Upper lobe of left lung (tissue), 6 donors: ENCODE data around the gene GRID1. TPM values are rescaled to one million over a fixed set of nuclear protein-coding genes. Genes with fewer than 3 reads are reported as not detected.

ENCODE experiments used
- ATAC-seq, 2 donors: fragments of 200-7000 bp; cut with Tn5 transposase; one replicate each; pipeline ENCODE4 v1.9.1; 2022; ENCODE audit warnings: mild to moderate bottlenecking in 2 of 2, moderate library complexity in 2 of 2; ENCODE audit not compliant: low FRiP score in 2 of 2
- DNase-seq, 2 donors: peaks; one replicate each; pipeline ENCODE4 v3.0.0-alpha.2; 2019 to 2020
- H3K27ac ChIP-seq, 4 donors: fragments of 200-600 bp; sonication (generic); one replicate each; pipeline ENCODE4 v1.5.1; 2016 to 2019
- H3K27me3 ChIP-seq, 4 donors: fragments of 200-600 bp; sonication (generic); one replicate each; pipeline ENCODE4 v1.5.1; 2017 to 2019
- H3K36me3 ChIP-seq, 4 donors: fragments of 200-600 bp; sonication (generic); one replicate each; pipeline ENCODE4 v1.5.1; 2016 to 2019
- H3K4me1 ChIP-seq, 4 donors: fragments of 200-600 bp; sonication (generic); one replicate each; pipeline ENCODE4 v1.5.1; 2018 to 2019
- H3K4me3 ChIP-seq, 4 donors: fragments of 200-600 bp; sonication (generic); one replicate each; pipeline ENCODE4 v1.5.1; 2017 to 2019; ENCODE audit warnings: mild to moderate bottlenecking in 2 of 4, moderate library complexity in 1 of 4
- H3K9me3 ChIP-seq, 4 donors: fragments of 200-600 bp; sonication (generic); one replicate each; pipeline ENCODE4 v1.5.1; 2018 to 2019
- EP300 ChIP-seq, 4 donors: sonication (generic); formaldehyde crosslinking; IDR thresholded peaks; one replicate each; pipeline ENCODE4 v1.5.1; 2017; ENCODE audit warnings: antibody characterized with exemption in 4 of 4, control low read depth in 2 of 4
- POLR2A ChIP-seq, 4 donors: fragments of 450-650 bp; IDR thresholded peaks; one replicate each; pipeline ENCODE4 v1.5.1; 2016 to 2017; ENCODE audit warnings: antibody characterized with exemption in 4 of 4, mild to moderate bottlenecking in 2 of 4
- POLR2AphosphoS5 ChIP-seq, 2 donors: sonication (generic); formaldehyde crosslinking; IDR thresholded peaks; one replicate each; pipeline ENCODE4 v1.5.1; 2017; ENCODE audit warnings: antibody characterized with exemption in 2 of 2
- WGBS, 2 donors: methylation state at CpG; one replicate each; pipeline ENCODE4 v1.1.5; 2017 to 2018; 5-methylcytosine and 5-hydroxymethylcytosine counted together
- total RNA-seq, 6 donors: library from RNA; depleted of rRNA in 4 of 6; stranded (reverse); fragments of >200 nt in 4 of 6; gene quantifications; one replicate each; pipeline versions ENCODE4 v1.1.0 to v1.2.1, GENCODE V29; 2016 to 2021
- TF ChIP-seq, protein P1 (sequence below), 6 experiments: fragments of 450-650 bp in 4 of 6; fragments of 200-600 bp in 2 of 6; sonication (generic) in 2 of 6; IDR thresholded peaks; one replicate each; pipeline ENCODE4 v1.5.1; 2016 to 2019; ENCODE audit warnings: antibody characterized with exemption in 6 of 6
- donor health status: DM: no; HTN: no; CAD: no; lungs with moderate emphysema.
- donor health status: DM: no; HTN: yes; CAD: no; lungs with severe emphysema.

Gene GRID1
- total RNA-seq, 6 donors from 2014 or later: 1.5 to 5.2 (median 3.2) TPM

DNA sequence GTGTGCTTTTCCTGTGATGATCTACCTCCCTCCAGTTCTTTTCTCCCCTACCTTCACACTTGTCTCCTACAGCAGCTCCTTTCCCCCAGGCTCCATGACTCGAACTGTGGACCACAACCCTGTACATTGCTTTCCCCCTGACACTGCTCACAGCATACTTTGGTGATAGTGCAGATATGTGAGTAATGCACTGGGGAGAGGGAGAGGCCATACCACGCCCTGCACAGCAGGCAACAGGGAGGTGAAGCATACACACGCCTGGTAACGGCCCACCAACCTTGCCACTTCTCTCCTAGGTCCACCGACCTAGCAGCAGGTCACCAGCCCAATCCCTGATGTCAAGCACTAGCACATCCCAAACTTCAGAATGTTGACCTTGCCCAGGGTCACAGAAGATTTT lies 238.2 kb downstream of the GRID1 start:
- Histone ChIP-seq H3K4me3 (no peak overlapping the region), H3K36me3 (no peaks in the 10 kb centered on the region), H3K9me3 (peaks cover 0 to 5% (median 0%) of the 10 kb centered on the region in 4 donors), H3K27me3 (no peaks in the 10 kb centered on the region), H3K4me1 (no peaks in the 10 kb centered on the region), H3K27ac (no peak overlapping the region)
- no peak for TF ChIP-seq POLR2AphosphoS5 (IDR thresholded peaks at IDR 0.05)
- TF ChIP-seq, protein P1, sequence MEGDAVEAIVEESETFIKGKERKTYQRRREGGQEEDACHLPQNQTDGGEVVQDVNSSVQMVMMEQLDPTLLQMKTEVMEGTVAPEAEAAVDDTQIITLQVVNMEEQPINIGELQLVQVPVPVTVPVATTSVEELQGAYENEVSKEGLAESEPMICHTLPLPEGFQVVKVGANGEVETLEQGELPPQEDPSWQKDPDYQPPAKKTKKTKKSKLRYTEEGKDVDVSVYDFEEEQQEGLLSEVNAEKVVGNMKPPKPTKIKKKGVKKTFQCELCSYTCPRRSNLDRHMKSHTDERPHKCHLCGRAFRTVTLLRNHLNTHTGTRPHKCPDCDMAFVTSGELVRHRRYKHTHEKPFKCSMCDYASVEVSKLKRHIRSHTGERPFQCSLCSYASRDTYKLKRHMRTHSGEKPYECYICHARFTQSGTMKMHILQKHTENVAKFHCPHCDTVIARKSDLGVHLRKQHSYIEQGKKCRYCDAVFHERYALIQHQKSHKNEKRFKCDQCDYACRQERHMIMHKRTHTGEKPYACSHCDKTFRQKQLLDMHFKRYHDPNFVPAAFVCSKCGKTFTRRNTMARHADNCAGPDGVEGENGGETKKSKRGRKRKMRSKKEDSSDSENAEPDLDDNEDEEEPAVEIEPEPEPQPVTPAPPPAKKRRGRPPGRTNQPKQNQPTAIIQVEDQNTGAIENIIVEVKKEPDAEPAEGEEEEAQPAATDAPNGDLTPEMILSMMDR (IDR thresholded peaks at IDR 0.05): no peak
- TF ChIP-seq POLR2A (IDR thresholded peaks at IDR 0.05): no peak
- TF ChIP-seq EP300 (IDR thresholded peaks at IDR 0.05): no peak
- 75 to 78% methylated on average over 5 of the region's 5 CpGs for WGBS, 2 donors
- DNase-seq (no peak), ATAC-seq (no peak)

DNA sequence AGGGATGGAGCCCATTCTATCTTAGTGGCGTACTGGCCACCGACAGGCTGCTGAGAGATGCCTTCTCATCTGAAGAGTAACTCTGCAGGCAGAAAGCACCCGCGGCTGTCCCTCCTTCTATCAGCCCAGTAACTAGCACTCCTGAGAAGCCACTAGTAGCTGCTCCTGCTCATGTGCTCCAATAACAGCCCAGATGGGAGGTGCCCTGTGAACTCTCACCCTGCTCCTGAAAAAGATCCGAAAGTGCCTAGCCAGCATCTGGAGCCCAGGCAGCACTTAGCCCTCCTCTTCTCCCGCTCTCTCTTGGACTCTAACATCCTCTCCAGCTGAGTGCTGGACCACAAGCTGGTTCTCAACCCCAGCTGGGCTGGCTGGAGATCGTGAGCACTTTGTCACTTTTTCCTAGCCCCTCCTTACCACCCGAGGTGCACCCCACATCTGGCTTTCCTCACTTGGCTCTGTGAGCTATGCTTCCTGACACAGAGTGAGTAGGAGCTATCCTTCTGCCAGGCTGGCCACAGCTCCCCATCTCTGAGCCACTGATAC lies 239.2 kb downstream of the GRID1 start:
- no peak for TF ChIP-seq POLR2A (IDR thresholded peaks at IDR 0.05)
- TF ChIP-seq, protein P1 (IDR thresholded peaks at IDR 0.05): no peak
- no peak for TF ChIP-seq EP300 (IDR thresholded peaks at IDR 0.05)
- TF ChIP-seq POLR2AphosphoS5 (IDR thresholded peaks at IDR 0.05): no peak
- no peaks in the 10 kb centered on the region for H3K4me1 ChIP-seq
- peaks cover 0 to 5% (median 0%) of the 10 kb centered on the region in 4 donors for H3K9me3 ChIP-seq
- no peak for DNase-seq
- ATAC-seq: no peak
- H3K36me3 ChIP-seq: no peaks in the 10 kb centered on the region
- no peaks in the 10 kb centered on the region for H3K27me3 ChIP-seq
- no peak overlapping the region for H3K4me3 ChIP-seq
- WGBS, 2 donors: 63 to 70% methylated on average over 8 of the region's 8 CpGs
- no peak overlapping the region for H3K27ac ChIP-seq

DNA sequence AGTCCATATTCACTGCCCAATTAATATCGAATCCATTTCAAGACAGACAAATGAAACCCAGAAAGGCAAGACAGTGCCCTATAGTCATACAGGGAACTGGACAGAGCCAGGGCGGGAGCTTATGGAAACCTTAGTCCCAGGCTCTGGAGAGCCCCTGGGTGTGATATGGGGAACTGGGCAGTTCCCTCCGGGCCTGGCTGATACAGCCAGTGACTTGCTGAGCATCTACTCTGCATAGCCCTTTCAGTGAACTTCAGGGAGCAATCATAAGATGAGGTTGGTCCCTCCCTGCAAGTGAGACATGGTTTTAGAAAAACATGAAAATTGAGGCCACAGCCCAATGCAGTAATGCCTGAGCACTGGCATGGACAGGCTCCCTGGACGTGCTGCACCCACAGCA lies 241.9 kb downstream of the GRID1 start:
- DNase-seq: no peak
- no peak overlapping the region for H3K27ac ChIP-seq
- ATAC-seq: no peak
- TF ChIP-seq, protein P1 (IDR thresholded peaks at IDR 0.05): no peak
- TF ChIP-seq POLR2AphosphoS5 (IDR thresholded peaks at IDR 0.05) (no peak), POLR2A (IDR thresholded peaks at IDR 0.05) (no peak), EP300 (IDR thresholded peaks at IDR 0.05) (no peak)
- WGBS, 2 donors: 80 to 81% methylated on average over 4 of the region's 4 CpGs
- no peak overlapping the region for H3K4me3 ChIP-seq
- H3K4me1 ChIP-seq: no peaks in the 10 kb centered on the region
- H3K9me3 ChIP-seq: no peaks in the 10 kb centered on the region
- no peaks in the 10 kb centered on the region for H3K27me3 ChIP-seq
- H3K36me3 ChIP-seq: no peaks in the 10 kb centered on the region

DNA sequence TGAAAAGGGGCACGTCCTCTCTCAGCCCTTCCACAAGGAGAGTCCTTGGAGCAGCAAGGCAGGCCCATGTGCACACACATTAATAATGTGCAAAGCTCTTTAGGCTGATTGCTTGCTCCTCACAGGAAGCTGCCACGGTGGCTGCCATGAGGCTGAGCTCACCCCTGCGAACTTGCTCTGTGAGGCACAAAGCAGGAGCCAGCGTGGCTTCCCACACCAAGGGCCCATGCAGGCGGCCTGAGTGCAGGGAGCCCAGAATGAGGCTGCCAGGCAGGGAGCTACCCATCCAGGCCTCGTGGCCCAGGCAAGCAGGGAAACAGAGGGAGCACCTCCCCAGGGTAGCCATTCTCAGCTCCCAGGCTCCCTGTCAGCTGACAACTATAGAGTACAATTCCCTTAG lies 242.9 kb downstream of the GRID1 start:
- H3K27ac ChIP-seq: no peak overlapping the region
- H3K4me1 ChIP-seq: no peaks in the 10 kb centered on the region
- ATAC-seq (no peak), DNase-seq (no peak)
- TF ChIP-seq EP300 (IDR thresholded peaks at IDR 0.05) (no peak), POLR2A (IDR thresholded peaks at IDR 0.05) (no peak), POLR2AphosphoS5 (IDR thresholded peaks at IDR 0.05) (no peak)
- TF ChIP-seq, protein P1 (IDR thresholded peaks at IDR 0.05): no peak
- 40 to 70% methylated on average over 3 to 6 of the region's 6 CpGs for WGBS, 2 donors
- H3K36me3 ChIP-seq: no peaks in the 10 kb centered on the region
- no peaks in the 10 kb centered on the region for H3K27me3 ChIP-seq
- H3K9me3 ChIP-seq: no peaks in the 10 kb centered on the region
- H3K4me3 ChIP-seq: no peak overlapping the region

DNA sequence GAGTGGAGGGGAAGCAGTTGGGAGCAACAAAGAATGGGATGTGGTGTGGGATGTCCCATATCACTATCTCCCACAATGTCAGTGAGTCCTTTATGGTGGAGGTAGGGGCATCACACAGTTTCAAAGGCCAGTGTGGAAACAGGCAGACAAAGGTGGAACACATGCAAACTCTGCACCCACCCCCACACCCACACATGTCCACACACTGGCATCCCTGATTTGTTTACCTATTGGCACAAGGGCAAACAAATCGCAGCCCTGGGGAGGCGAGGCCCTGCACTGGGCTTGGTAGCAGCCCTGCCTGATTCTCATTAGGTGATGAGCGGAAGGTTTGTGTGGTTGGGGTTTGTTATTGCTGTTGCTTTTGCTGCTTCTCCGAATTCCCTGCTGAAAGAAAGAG lies 243.3 kb downstream of the GRID1 start:
- Histone ChIP-seq H3K4me3 (no peak overlapping the region), H3K27ac (no peak overlapping the region), H3K4me1 (no peaks in the 10 kb centered on the region), H3K27me3 (no peaks in the 10 kb centered on the region), H3K9me3 (no peaks in the 10 kb centered on the region), H3K36me3 (no peaks in the 10 kb centered on the region)
- TF ChIP-seq, protein P1 (IDR thresholded peaks at IDR 0.05): no peak
- TF ChIP-seq EP300 (IDR thresholded peaks at IDR 0.05) (no peak), POLR2A (IDR thresholded peaks at IDR 0.05) (no peak), POLR2AphosphoS5 (IDR thresholded peaks at IDR 0.05) (no peak)
- DNase-seq: no peak
- 85% methylated on average over 4 of the region's 4 CpGs; no CpG with 5 or more reads in 1 of the 2 donors for WGBS, 2 donors
- no peak for ATAC-seq
